22Rv1 (cell line): ENCODE measurements around the gene BLTP3A.
"Not testable (repeated sequence)": the region's sequence is repeated elsewhere in the genome, so short reads cannot be mapped to it uniquely, and the experiment has no call there.

Source experiments
- H3K27ac ChIP-seq: fragments of 450-650 bp; 2 replicates; pipeline ENCODE4 v1.5.1; 2017
- CTCF ChIP-seq: fragments of 450-650 bp; IDR thresholded peaks from 2 replicates; pipeline ENCODE4 v1.5.1; 2017; ENCODE audit warnings: mild to moderate bottlenecking
- ZFX ChIP-seq: fragments of 450-650 bp; IDR thresholded peaks from 2 replicates; pipeline ENCODE4 v1.6.1; 2017; ENCODE audit warnings: antibody characterized with exemption, borderline replicate concordance

Gene BLTP3A

GRCh38 chr6:34773916-34774315 is 18.0 kb upstream of the BLTP3A start:
- no peak overlapping the region for H3K27ac ChIP-seq
- no peak for TF ChIP-seq ZFX
- TF ChIP-seq CTCF, result no peak

GRCh38 chr6:34774967-34775366 is 16.9 kb upstream of the BLTP3A start:
- H3K27ac ChIP-seq, result no peak overlapping the region
- no peak for TF ChIP-seq CTCF
- no peak for TF ChIP-seq ZFX

- H3K27ac ChIP-seq, result not testable (repeated sequence)
Measured at GRCh38 chr6:34785375-34785774, 6.5 kb upstream of the BLTP3A start.

- H3K27ac ChIP-seq, result not testable (repeated sequence)
Measured at GRCh38 chr6:34787152-34787551, 4.7 kb upstream of the BLTP3A start.

GRCh38 chr6:34788111-34788510 is 3.8 kb upstream of the BLTP3A start:
- H3K27ac ChIP-seq, result no peak overlapping the region
- TF ChIP-seq ZFX, result no peak
- no peak for TF ChIP-seq CTCF

- peak overlapping the region; percentile 79 for H3K27ac ChIP-seq
- TF ChIP-seq CTCF (0 out of 2 replicates have a peak, but pooled peaks have one; percentile 20), ZFX (no peak)
Measured at GRCh38 chr6:34791164-34791700, 651 bp upstream of the BLTP3A start.

GRCh38 chr6:34792605-34793500 is 970 bp downstream of the BLTP3A start:
- H3K27ac ChIP-seq, result peak overlapping the region; percentile 79
- no peak for TF ChIP-seq ZFX
- TF ChIP-seq CTCF, result no peak

- no peak for TF ChIP-seq ZFX
- no peak for TF ChIP-seq CTCF
Measured at GRCh38 chr6:34793877-34794276, 2.0 kb downstream of the BLTP3A start.

More at GRCh38 chr6:34793877-34794276, 2.0 kb downstream of the BLTP3A start:
- no peak overlapping the region for H3K27ac ChIP-seq
